ENCODE results near the gene CPSF2. TPM values are rescaled to one million over a fixed set of nuclear protein-coding genes. Genes with fewer than 3 reads are reported as not detected.

The CPSF2 gene
- total and polyA plus RNA-seq, 2 of the 13 experiments (the other 11 are each of a cell fraction or from before 2014, with no cell fraction given) = 14.3 to 67.9 TPM

- TF ChIP-seq ZNF367 (CRISPR knock-in tag; IDR thresholded peaks at IDR 0.05; ENCODE audit: borderline replicate concordance) = no peak
- no peak for TF ChIP-seq RFXANK (CRISPR knock-in tag; IDR thresholded peaks at IDR 0.05)
- no peak for TF ChIP-seq XRCC5 (optimal IDR thresholded peaks at IDR 0.05; ENCODE audit: low read length)
- TF ChIP-seq SSRP1 (CRISPR knock-in tag; IDR thresholded peaks at IDR 0.05) = no peak
- no peak for TF ChIP-seq SNAI1 (CRISPR knock-in tag; IDR thresholded peaks at IDR 0.05; ENCODE audit: borderline replicate concordance)
- no peak; the same call in 1 of the 2 replicates for TF ChIP-seq SIN3A (IDR thresholded peaks at IDR 0.05; ENCODE audit: borderline replicate concordance, low read depth, low read length)
- no peak for TF ChIP-seq KDM1A (CRISPR knock-in tag; IDR thresholded peaks at IDR 0.05)
- peak; percentile 30; the same call in 1 of the 2 replicates for TF ChIP-seq MAFF (IDR thresholded peaks at IDR 0.05; ENCODE audit: low read depth, low read length)
- no peak for TF ChIP-seq ZNF564 (CRISPR knock-in tag; IDR thresholded peaks at IDR 0.05)
- no peak for TF ChIP-seq MTA1 (CRISPR knock-in tag; IDR thresholded peaks at IDR 0.05; ENCODE audit: borderline replicate concordance)
- no peak for TF ChIP-seq NFE2 (CRISPR knock-in tag; IDR thresholded peaks at IDR 0.05)
- peak; percentile 25; the same call in 1 of the 2 replicates for TF ChIP-seq FOSL2 (CRISPR knock-in tag; IDR thresholded peaks at IDR 0.05)
- TF ChIP-seq EHMT2 (IDR thresholded peaks at IDR 0.05; ENCODE audit: borderline replicate concordance, low read depth, low read length) = no peak
- 0 out of 2 replicates have a peak, but pooled peaks have one; percentile 37 for TF ChIP-seq ZNF446 (CRISPR knock-in tag; IDR thresholded peaks at IDR 0.05)
- TF ChIP-seq GPN1 (CRISPR knock-in tag; IDR thresholded peaks at IDR 0.05; ENCODE audit: borderline replicate concordance) = 0 out of 2 replicates have a peak, but pooled peaks have one; percentile 7
- TF ChIP-seq REXO4 (CRISPR knock-in tag; IDR thresholded peaks at IDR 0.05; ENCODE audit: borderline replicate concordance) = no peak
- TF ChIP-seq MIXL1 (CRISPR knock-in tag; IDR thresholded peaks at IDR 0.05) = no peak
- no peak for TF ChIP-seq ZBTB8A (CRISPR knock-in tag; IDR thresholded peaks at IDR 0.05; ENCODE audit: borderline replicate concordance, low read depth)
- no peak for TF ChIP-seq FOXA1 (IDR thresholded peaks at IDR 0.05)
- TF ChIP-seq FOXA1 (CRISPR knock-in tag; IDR thresholded peaks at IDR 0.05) = no peak; the same call in 1 of the 2 replicates
- TF ChIP-seq, protein P1, sequence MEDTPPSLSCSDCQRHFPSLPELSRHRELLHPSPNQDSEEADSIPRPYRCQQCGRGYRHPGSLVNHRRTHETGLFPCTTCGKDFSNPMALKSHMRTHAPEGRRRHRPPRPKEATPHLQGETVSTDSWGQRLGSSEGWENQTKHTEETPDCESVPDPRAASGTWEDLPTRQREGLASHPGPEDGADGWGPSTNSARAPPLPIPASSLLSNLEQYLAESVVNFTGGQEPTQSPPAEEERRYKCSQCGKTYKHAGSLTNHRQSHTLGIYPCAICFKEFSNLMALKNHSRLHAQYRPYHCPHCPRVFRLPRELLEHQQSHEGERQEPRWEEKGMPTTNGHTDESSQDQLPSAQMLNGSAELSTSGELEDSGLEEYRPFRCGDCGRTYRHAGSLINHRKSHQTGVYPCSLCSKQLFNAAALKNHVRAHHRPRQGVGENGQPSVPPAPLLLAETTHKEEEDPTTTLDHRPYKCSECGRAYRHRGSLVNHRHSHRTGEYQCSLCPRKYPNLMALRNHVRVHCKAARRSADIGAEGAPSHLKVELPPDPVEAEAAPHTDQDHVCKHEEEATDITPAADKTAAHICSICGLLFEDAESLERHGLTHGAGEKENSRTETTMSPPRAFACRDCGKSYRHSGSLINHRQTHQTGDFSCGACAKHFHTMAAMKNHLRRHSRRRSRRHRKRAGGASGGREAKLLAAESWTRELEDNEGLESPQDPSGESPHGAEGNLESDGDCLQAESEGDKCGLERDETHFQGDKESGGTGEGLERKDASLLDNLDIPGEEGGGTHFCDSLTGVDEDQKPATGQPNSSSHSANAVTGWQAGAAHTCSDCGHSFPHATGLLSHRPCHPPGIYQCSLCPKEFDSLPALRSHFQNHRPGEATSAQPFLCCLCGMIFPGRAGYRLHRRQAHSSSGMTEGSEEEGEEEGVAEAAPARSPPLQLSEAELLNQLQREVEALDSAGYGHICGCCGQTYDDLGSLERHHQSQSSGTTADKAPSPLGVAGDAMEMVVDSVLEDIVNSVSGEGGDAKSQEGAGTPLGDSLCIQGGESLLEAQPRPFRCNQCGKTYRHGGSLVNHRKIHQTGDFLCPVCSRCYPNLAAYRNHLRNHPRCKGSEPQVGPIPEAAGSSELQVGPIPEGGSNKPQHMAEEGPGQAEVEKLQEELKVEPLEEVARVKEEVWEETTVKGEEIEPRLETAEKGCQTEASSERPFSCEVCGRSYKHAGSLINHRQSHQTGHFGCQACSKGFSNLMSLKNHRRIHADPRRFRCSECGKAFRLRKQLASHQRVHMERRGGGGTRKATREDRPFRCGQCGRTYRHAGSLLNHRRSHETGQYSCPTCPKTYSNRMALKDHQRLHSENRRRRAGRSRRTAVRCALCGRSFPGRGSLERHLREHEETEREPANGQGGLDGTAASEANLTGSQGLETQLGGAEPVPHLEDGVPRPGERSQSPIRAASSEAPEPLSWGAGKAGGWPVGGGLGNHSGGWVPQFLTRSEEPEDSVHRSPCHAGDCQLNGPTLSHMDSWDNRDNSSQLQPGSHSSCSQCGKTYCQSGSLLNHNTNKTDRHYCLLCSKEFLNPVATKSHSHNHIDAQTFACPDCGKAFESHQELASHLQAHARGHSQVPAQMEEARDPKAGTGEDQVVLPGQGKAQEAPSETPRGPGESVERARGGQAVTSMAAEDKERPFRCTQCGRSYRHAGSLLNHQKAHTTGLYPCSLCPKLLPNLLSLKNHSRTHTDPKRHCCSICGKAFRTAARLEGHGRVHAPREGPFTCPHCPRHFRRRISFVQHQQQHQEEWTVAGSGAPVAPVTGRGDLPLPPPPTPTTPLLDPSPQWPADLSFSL (CRISPR knock-in tag; IDR thresholded peaks at IDR 0.05) = no peak
- TF ChIP-seq DNMT3B (CRISPR knock-in tag; conservative IDR thresholded peaks at IDR 0.05) = no peak
- no peak; the same call in 1 of the 2 replicates for TF ChIP-seq MED13 (CRISPR knock-in tag; IDR thresholded peaks at IDR 0.05)
- TF ChIP-seq ZNF136 (CRISPR knock-in tag; IDR thresholded peaks at IDR 0.05; ENCODE audit: low read depth) = 0 out of 2 replicates have a peak, but pooled peaks have one; percentile 2
- no peak for TF ChIP-seq ATF3 (CRISPR knock-in tag; IDR thresholded peaks at IDR 0.05)
- no peak for TF ChIP-seq TRIM22 (IDR thresholded peaks at IDR 0.05)
Observed at GRCh38 chr14:92121670-92122350, at the start of gene CPSF2, which contains the start of gene NDUFB1 (continued).
